Fibroblast of the aortic adventitia (primary cell): ENCODE data around the gene CDCA7L. TPM values are rescaled to one million over a fixed set of nuclear protein-coding genes. Genes with fewer than 3 reads are reported as not detected.
A peak's percentile ranks its signal among the peaks of the same experiment; 100 is the strongest.

Experiments
- DNase-seq: peaks from one replicate; pipeline ENCODE4 v3.0.0-alpha.2; 2010; ENCODE audit warnings: low read depth
- H3K4me3 ChIP-seq: 2 replicates; pipeline ENCODE4 v1.5.1; 2011; ENCODE audit warnings: low read depth, mild to moderate bottlenecking, control low read depth, low read length, moderate library complexity
- total RNA-seq: library from RNA; depleted of rRNA; stranded (reverse); fragments of >200 nt; gene quantifications from 2 replicates; pipeline ENCODE4 v1.2.3, GENCODE V29; 2012; ENCODE audit warnings: low replicate concordance
- TF ChIP-seq, protein P1 (sequence below): IDR thresholded peaks from 2 replicates; pipeline ENCODE4 v1.5.1; 2011; ENCODE audit warnings: mild to moderate bottlenecking, low read length, control low read depth, inconsistent platforms; ENCODE audit not compliant: insufficient read depth

CDCA7L gene
- total RNA-seq, 1 donor, result 39.1 TPM

DNA sequence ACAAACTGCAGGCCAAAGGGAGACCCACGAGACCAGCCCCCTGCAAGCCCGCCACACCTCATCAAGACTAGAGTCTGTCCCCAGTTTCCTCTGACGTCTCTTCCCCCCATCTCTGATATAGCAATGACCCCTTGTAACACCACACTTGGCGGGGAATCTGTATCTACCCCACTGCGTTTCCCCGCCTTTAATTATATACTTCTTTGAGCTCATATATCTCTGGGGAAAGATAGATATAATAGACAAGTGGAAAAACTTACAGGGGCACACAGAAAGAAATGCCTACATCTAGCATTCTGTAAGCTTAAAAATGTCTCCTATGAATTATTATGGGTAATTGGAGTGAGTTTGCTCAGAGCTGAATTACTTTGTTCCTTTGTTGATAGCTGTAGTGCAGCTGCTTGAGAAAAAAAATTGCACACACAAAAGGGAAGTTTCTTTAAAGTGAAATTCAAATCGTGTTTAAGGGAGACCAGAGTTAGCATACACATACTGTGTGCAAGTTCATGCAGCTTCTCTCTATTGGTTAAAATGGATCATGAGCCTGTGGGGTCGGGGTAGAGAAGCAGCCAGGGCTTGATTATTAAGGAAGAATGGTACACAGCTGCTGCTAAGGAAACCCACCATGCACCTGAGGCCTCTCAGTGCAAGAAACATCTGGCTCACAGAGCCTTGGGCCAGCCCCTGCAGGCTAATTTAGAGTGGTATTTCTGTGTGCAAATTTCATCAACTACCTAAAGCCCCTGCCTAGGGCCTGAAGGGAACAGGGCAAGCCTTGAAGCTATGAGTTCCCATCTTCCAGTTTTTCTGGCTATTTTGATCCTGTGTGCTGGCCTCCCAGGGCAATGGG is 32.5 kb downstream of the CDCA7L start:
- no peak overlapping the region for H3K4me3 ChIP-seq
- TF ChIP-seq, protein P1, sequence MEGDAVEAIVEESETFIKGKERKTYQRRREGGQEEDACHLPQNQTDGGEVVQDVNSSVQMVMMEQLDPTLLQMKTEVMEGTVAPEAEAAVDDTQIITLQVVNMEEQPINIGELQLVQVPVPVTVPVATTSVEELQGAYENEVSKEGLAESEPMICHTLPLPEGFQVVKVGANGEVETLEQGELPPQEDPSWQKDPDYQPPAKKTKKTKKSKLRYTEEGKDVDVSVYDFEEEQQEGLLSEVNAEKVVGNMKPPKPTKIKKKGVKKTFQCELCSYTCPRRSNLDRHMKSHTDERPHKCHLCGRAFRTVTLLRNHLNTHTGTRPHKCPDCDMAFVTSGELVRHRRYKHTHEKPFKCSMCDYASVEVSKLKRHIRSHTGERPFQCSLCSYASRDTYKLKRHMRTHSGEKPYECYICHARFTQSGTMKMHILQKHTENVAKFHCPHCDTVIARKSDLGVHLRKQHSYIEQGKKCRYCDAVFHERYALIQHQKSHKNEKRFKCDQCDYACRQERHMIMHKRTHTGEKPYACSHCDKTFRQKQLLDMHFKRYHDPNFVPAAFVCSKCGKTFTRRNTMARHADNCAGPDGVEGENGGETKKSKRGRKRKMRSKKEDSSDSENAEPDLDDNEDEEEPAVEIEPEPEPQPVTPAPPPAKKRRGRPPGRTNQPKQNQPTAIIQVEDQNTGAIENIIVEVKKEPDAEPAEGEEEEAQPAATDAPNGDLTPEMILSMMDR, result no peak
- DNase-seq, result no peak

DNA sequence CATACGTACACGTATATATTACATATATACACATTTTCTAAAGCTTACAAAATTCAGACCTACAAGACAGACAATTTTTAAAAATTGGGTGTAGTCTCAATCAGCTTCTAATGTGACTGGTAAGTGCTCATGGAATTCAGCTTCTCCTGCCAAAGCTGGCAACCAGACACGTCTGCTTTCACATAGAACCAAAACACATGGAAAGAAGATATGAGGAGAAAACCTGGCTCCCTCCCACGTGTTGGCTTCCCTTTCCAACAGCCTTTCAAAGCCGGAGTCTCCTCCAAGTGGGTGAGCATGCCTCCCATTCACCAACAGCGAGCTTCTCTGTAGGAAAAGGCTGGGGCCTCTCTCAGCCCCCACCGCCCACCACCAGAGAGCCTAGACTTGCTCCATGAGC is 33.4 kb downstream of the CDCA7L start:
- H3K4me3 ChIP-seq, result no peak overlapping the region
- DNase-seq, result peak; percentile 92
- TF ChIP-seq, protein P1, result no peak

DNA sequence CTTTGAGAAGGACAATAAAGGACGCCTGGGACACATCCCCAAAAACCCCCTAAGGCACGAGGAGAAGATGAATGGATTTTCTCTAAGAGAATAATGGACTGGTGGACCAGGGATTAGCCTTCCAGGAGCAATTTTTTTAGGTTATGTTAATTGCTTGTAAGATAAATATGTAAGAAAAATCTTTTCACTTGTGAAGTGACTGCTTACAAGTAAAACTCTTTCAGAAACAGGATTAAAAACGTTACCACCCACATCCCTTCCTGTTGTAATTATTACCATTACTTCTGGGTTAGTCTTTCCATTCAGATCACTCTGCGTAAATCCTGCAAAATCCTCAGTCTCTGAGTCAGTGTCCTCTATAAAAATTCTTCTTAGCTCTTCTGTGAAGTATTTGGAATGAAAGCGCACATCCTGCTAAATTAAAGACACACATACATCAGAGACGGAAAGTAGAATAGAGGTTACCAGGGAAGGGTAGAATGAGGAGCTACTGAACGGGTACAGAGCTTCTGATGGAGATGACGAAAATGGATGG is 34.3 kb downstream of the CDCA7L start:
- no peak for DNase-seq
- TF ChIP-seq, protein P1, result no peak
- no peak overlapping the region for H3K4me3 ChIP-seq

DNA sequence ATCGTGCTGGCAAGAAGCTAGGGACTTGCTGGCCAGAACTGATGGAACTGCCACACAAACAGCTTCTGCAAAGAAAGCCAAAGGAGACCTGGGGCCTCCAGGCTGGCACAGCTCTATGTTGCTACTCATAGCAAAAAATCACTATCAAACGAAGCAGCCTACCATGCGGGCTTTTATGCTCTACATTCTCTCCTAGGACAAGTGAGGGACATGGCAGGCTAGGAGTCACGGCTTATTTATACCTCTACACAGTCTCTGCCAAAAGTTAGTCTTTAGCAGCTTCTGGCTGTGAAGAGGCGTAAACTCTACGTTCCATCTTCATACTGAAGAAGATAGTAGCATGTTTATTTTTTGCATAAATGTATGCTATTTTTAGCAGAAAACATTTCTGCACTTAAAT is 35.4 kb downstream of the CDCA7L start:
- H3K4me3 ChIP-seq, result no peak overlapping the region
- no peak for DNase-seq
- TF ChIP-seq, protein P1, result no peak

DNA sequence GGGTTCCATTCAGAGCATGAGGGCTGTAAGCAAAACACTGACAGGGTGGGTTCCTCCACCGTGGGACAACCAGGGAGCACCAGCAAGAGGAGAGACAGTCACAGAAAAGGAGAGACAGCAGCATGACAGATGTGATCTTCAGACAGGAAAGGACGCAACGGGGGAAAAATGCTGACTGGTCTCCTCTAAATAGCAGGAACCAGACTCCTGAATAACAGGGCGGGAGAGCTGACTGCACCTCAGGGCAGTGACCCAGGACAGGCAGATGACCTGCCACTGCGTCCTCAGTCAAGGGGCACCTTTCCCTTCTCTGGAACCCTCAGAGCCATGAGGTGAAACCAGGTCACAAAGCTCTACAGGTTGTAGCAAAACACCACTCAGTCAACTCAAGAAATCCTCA is 37.0 kb downstream of the CDCA7L start:
- TF ChIP-seq, protein P1, result no peak
- DNase-seq, result no peak
- H3K4me3 ChIP-seq, result no peak overlapping the region

DNA sequence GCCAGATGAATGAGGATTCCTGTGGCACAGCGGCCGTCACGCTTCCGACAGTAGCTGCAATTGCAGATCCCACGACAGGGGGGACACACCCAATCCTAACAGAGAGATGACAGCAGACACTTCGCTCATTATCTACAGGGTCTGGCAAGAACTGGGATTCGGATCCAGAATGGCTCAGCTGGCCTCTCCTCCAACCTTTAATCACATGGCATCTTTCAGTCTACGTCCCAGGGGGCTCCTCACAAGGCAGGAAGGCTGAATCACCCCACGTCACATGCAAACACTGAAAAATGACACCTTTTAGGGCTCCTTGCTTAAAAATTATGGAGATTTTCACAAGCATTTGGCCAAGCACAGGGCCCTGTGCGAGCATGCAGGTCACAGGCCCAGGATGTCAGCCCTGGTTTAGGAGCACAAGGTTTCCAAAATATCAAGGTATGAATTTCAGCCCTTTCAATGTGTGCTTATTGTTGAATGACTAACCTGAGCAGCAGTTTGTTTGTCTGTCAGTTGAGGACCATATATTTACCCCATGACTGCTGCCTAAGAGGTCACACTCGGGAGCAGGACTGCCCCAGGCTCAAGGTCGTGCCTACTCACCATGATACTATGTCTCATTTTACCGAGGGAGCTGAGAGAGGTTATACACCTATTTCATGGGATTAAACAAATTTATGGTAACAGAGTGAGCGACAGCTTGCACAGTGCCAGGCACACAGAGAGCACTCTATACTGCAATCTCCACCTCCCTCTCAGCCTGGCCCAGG is 42.5 kb downstream of the CDCA7L start:
- no peak overlapping the region for H3K4me3 ChIP-seq
- TF ChIP-seq, protein P1, result no peak
- peak; percentile 7 for DNase-seq
